HepG2 (cell line): ENCODE results near the gene TRAIP. TPM values are rescaled to one million over a fixed set of nuclear protein-coding genes. Genes with fewer than 3 reads are reported as not detected.

Experiments
- HOXA3 ChIP-seq: sonication (generic); formaldehyde crosslinking; IDR thresholded peaks from 2 replicates; pipeline ENCODE4 v1.5.0; 2020; ENCODE audit warnings: missing genetic modification reagents
- HOXA7 ChIP-seq: sonication (generic); formaldehyde crosslinking; IDR thresholded peaks from 2 replicates; pipeline ENCODE4 v1.8.1; 2022; ENCODE audit warnings: mild to moderate bottlenecking, missing genetic modification reagents, moderate library complexity
- RAD21 ChIP-seq: fragments of 450-650 bp; formaldehyde crosslinking; IDR thresholded peaks from 2 replicates; pipeline ENCODE4 v1.5.0; 2020; ENCODE audit warnings: mild to moderate bottlenecking
- RBAK ChIP-seq: sonication (generic); formaldehyde crosslinking; IDR thresholded peaks from 2 replicates; pipeline ENCODE4 v1.5.1; 2020; ENCODE audit warnings: mild to moderate bottlenecking, missing genetic modification reagents
- ZBTB38 ChIP-seq: sonication (generic); formaldehyde crosslinking; IDR thresholded peaks from 2 replicates; pipeline ENCODE4 v1.5.1; 2020; ENCODE audit warnings: mild to moderate bottlenecking, missing genetic modification reagents
- ZNF256 ChIP-seq: sonication (generic); formaldehyde crosslinking; conservative IDR thresholded peaks from 2 replicates; pipeline ENCODE4 v1.4.0; 2020; ENCODE audit warnings: missing genetic modification reagents
- polyA plus RNA-seq, 8 experiments: library from polyadenylated mRNA; depleted of rRNA in 3 of 8; stranded (reverse) in 7 of 8; unstranded in 1 of 8; fragments of >200 nt; fragmentation: Illumina TruSeq in 4 of 8; extraction: Trizol in 4 of 8; gene quantifications; 2 replicates each; pipeline versions ENCODE4 v1.2.1 to v1.2.3, GENCODE V29; 2011 to 2016; ENCODE audit warnings: low read depth in 4 of 8, missing spikeins in 1 of 8, mixed read lengths in 1 of 8; ENCODE audit not compliant: insufficient read depth in 1 of 8
- total RNA-seq, 5 experiments: library from RNA; depleted of rRNA; stranded (reverse); fragments of >200 nt; fragmentation: Illumina TruSeq; extraction: Trizol; gene quantifications; 2 replicates each; pipeline ENCODE4 v1.2.3, GENCODE V29; 2016; ENCODE audit warnings: low read depth in 1 of 5
- TF ChIP-seq, protein P1 (sequence below): IDR thresholded peaks from 2 replicates; pipeline ENCODE4 v1.4.0; 2020; ENCODE audit warnings: mild to moderate bottlenecking, missing genetic modification reagents
- TF ChIP-seq, protein P2 (sequence below): sonication (generic); formaldehyde crosslinking; IDR thresholded peaks from 2 replicates; pipeline ENCODE4 v1.4.0; 2020; ENCODE audit warnings: mild to moderate bottlenecking, missing genetic modification reagents, borderline replicate concordance
- TF ChIP-seq, protein P3 (sequence below): sonication (generic); formaldehyde crosslinking; IDR thresholded peaks from 2 replicates; pipeline ENCODE4 v1.4.0; 2020; ENCODE audit warnings: mild to moderate bottlenecking, missing genetic modification reagents
- TF ChIP-seq, protein P4 (sequence below), 2 experiments: IDR thresholded peaks; 2 replicates each; pipeline ENCODE4 v1.6.1; 2011 to 2012; ENCODE audit warnings: low read length in 2 of 2, borderline replicate concordance in 1 of 2, low read depth in 1 of 2, mild to moderate bottlenecking in 1 of 2, moderate library complexity in 1 of 2
- TF ChIP-seq, protein P5 (sequence below): sonication (generic); formaldehyde crosslinking; conservative IDR thresholded peaks from 2 replicates; pipeline ENCODE4 v1.4.0; 2020; ENCODE audit warnings: missing genetic modification reagents

Gene TRAIP
- total and polyA plus RNA-seq, 2 of the 13 experiments (the other 11 are each of a cell fraction or from before 2014, with no cell fraction given) = 13.9 to 23.9 TPM

DNA sequence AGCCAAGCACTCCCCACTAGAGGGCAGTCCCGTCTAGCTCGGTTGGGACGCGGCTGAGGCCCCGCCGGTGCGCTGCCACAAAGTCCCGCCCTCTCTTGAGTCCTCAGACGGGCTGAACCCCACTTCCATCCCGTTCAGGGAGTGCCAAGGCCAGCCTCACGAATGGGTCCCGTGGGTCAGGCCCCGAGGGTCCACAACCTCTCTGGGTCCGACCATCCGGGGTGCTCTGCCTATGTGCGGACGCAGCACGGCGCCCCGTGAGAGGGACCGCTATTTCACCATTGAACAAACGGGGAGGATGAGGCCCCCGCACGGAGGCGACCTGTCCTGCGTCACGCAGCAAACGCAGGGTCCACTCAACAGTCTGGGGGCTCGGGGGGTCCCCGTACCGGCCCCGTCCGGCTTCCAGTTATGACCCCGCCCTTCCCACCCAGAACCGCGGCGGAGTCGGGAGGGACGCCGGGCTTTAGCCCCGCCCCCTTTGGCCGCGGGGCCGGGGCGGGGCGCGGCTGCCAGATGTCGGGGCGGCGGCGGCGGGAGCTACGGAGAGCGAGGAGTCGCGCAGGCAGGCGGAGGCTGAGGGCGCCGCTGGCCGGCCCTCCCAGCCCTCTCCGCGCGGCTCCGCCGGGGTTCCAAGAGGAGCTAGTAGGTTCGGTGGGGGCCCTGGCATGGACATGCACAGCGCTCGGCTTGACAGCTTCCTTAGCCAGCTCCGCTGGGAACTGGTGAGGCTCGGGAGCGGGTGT, 53.5 kb downstream of the TRAIP start, which contains the start of gene INKA1 (continued):
- TF ChIP-seq RBAK (peak; percentile 59; the same call in 1 of the 2 replicates), HOXA7 (no peak), HOXA3 (CRISPR knock-in tag) (peak; percentile 61; the same call in 1 of the 2 replicates), RAD21 (CRISPR knock-in tag) (peak; percentile 98), ZBTB38 (CRISPR knock-in tag) (0 out of 2 replicates have a peak, but pooled peaks have one; percentile 13), ZNF256 (CRISPR knock-in tag) (no peak)
- TF ChIP-seq, protein P1, sequence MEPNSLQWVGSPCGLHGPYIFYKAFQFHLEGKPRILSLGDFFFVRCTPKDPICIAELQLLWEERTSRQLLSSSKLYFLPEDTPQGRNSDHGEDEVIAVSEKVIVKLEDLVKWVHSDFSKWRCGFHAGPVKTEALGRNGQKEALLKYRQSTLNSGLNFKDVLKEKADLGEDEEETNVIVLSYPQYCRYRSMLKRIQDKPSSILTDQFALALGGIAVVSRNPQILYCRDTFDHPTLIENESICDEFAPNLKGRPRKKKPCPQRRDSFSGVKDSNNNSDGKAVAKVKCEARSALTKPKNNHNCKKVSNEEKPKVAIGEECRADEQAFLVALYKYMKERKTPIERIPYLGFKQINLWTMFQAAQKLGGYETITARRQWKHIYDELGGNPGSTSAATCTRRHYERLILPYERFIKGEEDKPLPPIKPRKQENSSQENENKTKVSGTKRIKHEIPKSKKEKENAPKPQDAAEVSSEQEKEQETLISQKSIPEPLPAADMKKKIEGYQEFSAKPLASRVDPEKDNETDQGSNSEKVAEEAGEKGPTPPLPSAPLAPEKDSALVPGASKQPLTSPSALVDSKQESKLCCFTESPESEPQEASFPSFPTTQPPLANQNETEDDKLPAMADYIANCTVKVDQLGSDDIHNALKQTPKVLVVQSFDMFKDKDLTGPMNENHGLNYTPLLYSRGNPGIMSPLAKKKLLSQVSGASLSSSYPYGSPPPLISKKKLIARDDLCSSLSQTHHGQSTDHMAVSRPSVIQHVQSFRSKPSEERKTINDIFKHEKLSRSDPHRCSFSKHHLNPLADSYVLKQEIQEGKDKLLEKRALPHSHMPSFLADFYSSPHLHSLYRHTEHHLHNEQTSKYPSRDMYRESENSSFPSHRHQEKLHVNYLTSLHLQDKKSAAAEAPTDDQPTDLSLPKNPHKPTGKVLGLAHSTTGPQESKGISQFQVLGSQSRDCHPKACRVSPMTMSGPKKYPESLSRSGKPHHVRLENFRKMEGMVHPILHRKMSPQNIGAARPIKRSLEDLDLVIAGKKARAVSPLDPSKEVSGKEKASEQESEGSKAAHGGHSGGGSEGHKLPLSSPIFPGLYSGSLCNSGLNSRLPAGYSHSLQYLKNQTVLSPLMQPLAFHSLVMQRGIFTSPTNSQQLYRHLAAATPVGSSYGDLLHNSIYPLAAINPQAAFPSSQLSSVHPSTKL (CRISPR knock-in tag) = no peak
- TF ChIP-seq, protein P2, sequence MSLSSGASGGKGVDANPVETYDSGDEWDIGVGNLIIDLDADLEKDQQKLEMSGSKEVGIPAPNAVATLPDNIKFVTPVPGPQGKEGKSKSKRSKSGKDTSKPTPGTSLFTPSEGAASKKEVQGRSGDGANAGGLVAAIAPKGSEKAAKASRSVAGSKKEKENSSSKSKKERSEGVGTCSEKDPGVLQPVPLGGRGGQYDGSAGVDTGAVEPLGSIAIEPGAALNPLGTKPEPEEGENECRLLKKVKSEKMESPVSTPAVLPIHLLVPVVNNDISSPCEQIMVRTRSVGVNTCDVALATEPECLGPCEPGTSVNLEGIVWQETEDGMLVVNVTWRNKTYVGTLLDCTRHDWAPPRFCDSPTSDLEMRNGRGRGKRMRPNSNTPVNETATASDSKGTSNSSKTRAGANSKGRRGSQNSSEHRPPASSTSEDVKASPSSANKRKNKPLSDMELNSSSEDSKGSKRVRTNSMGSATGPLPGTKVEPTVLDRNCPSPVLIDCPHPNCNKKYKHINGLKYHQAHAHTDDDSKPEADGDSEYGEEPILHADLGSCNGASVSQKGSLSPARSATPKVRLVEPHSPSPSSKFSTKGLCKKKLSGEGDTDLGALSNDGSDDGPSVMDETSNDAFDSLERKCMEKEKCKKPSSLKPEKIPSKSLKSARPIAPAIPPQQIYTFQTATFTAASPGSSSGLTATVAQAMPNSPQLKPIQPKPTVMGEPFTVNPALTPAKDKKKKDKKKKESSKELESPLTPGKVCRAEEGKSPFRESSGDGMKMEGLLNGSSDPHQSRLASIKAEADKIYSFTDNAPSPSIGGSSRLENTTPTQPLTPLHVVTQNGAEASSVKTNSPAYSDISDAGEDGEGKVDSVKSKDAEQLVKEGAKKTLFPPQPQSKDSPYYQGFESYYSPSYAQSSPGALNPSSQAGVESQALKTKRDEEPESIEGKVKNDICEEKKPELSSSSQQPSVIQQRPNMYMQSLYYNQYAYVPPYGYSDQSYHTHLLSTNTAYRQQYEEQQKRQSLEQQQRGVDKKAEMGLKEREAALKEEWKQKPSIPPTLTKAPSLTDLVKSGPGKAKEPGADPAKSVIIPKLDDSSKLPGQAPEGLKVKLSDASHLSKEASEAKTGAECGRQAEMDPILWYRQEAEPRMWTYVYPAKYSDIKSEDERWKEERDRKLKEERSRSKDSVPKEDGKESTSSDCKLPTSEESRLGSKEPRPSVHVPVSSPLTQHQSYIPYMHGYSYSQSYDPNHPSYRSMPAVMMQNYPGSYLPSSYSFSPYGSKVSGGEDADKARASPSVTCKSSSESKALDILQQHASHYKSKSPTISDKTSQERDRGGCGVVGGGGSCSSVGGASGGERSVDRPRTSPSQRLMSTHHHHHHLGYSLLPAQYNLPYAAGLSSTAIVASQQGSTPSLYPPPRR (CRISPR knock-in tag) = no peak
- TF ChIP-seq, protein P3, sequence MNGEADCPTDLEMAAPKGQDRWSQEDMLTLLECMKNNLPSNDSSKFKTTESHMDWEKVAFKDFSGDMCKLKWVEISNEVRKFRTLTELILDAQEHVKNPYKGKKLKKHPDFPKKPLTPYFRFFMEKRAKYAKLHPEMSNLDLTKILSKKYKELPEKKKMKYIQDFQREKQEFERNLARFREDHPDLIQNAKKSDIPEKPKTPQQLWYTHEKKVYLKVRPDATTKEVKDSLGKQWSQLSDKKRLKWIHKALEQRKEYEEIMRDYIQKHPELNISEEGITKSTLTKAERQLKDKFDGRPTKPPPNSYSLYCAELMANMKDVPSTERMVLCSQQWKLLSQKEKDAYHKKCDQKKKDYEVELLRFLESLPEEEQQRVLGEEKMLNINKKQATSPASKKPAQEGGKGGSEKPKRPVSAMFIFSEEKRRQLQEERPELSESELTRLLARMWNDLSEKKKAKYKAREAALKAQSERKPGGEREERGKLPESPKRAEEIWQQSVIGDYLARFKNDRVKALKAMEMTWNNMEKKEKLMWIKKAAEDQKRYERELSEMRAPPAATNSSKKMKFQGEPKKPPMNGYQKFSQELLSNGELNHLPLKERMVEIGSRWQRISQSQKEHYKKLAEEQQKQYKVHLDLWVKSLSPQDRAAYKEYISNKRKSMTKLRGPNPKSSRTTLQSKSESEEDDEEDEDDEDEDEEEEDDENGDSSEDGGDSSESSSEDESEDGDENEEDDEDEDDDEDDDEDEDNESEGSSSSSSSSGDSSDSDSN = peak; percentile 77
- TF ChIP-seq, protein P4, sequence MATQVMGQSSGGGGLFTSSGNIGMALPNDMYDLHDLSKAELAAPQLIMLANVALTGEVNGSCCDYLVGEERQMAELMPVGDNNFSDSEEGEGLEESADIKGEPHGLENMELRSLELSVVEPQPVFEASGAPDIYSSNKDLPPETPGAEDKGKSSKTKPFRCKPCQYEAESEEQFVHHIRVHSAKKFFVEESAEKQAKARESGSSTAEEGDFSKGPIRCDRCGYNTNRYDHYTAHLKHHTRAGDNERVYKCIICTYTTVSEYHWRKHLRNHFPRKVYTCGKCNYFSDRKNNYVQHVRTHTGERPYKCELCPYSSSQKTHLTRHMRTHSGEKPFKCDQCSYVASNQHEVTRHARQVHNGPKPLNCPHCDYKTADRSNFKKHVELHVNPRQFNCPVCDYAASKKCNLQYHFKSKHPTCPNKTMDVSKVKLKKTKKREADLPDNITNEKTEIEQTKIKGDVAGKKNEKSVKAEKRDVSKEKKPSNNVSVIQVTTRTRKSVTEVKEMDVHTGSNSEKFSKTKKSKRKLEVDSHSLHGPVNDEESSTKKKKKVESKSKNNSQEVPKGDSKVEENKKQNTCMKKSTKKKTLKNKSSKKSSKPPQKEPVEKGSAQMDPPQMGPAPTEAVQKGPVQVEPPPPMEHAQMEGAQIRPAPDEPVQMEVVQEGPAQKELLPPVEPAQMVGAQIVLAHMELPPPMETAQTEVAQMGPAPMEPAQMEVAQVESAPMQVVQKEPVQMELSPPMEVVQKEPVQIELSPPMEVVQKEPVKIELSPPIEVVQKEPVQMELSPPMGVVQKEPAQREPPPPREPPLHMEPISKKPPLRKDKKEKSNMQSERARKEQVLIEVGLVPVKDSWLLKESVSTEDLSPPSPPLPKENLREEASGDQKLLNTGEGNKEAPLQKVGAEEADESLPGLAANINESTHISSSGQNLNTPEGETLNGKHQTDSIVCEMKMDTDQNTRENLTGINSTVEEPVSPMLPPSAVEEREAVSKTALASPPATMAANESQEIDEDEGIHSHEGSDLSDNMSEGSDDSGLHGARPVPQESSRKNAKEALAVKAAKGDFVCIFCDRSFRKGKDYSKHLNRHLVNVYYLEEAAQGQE (IDR thresholded peaks at IDR 0.05; ENCODE audit: borderline replicate concordance in 1 of 2, low read depth in 1 of 2, low read length in 2 of 2) = no peak
- TF ChIP-seq, protein P5, sequence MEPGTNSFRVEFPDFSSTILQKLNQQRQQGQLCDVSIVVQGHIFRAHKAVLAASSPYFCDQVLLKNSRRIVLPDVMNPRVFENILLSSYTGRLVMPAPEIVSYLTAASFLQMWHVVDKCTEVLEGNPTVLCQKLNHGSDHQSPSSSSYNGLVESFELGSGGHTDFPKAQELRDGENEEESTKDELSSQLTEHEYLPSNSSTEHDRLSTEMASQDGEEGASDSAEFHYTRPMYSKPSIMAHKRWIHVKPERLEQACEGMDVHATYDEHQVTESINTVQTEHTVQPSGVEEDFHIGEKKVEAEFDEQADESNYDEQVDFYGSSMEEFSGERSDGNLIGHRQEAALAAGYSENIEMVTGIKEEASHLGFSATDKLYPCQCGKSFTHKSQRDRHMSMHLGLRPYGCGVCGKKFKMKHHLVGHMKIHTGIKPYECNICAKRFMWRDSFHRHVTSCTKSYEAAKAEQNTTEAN (CRISPR knock-in tag) = no peak
